ENCODE data around the gene UBE2V1. TPM values are rescaled to one million over a fixed set of nuclear protein-coding genes. Genes with fewer than 3 reads are reported as not detected.

UBE2V1 gene
- total RNA-seq, 1 donor from 2014 or later, result 79.8 TPM

- Mint-ChIP-seq H3K4me1 (ENCODE audit: low read depth) (peaks cover 86% of the 10 kb centered on the region), H3K4me3 (ENCODE audit: unreplicated experiment) (peak overlapping the region; percentile 93), H3K27me3 (ENCODE audit: low read depth) (no peaks in the 10 kb centered on the region), H3K9me3 (ENCODE audit: low read depth) (no peaks in the 10 kb centered on the region), H3K27ac (ENCODE audit: unreplicated experiment) (peak overlapping the region; percentile 98), H3K36me3 (ENCODE audit: low read depth) (no peaks in the 10 kb centered on the region)
- DNase-seq (ENCODE audit: low spot score), result no peak
- no peak for TF ChIP-seq CTCF (IDR thresholded peaks at IDR 0.05)
Observed at GRCh38 chr20:50111120-50111828, 1.7 kb downstream of the UBE2V1 start.

- DNase-seq (ENCODE audit: low spot score), result no peak
- H3K27me3 Mint-ChIP-seq (ENCODE audit: low read depth), result no peaks in the 10 kb centered on the region
- no peaks in the 10 kb centered on the region for H3K36me3 Mint-ChIP-seq (ENCODE audit: low read depth)
- TF ChIP-seq CTCF (IDR thresholded peaks at IDR 0.05), result no peak
- H3K27ac Mint-ChIP-seq (ENCODE audit: unreplicated experiment), result peak overlapping the region; percentile 98
- H3K4me3 Mint-ChIP-seq (ENCODE audit: unreplicated experiment), result no peak overlapping the region
- H3K9me3 Mint-ChIP-seq (ENCODE audit: low read depth), result no peaks in the 10 kb centered on the region
- H3K4me1 Mint-ChIP-seq (ENCODE audit: low read depth), result peaks cover 84% of the 10 kb centered on the region
Observed at GRCh38 chr20:50110141-50111047, 2.6 kb downstream of the UBE2V1 start.

GRCh38 chr20:50108556-50109235 is 4.3 kb downstream of the UBE2V1 start:
- no peaks in the 10 kb centered on the region for H3K36me3 Mint-ChIP-seq (ENCODE audit: low read depth)
- peak overlapping the region; percentile 42 for H3K27ac Mint-ChIP-seq (ENCODE audit: unreplicated experiment)
- H3K27me3 Mint-ChIP-seq (ENCODE audit: low read depth), result no peaks in the 10 kb centered on the region
- no peak overlapping the region for H3K4me3 Mint-ChIP-seq (ENCODE audit: unreplicated experiment)
- peaks cover 83% of the 10 kb centered on the region for H3K4me1 Mint-ChIP-seq (ENCODE audit: low read depth)
- no peaks in the 10 kb centered on the region for H3K9me3 Mint-ChIP-seq (ENCODE audit: low read depth)
- TF ChIP-seq CTCF (IDR thresholded peaks at IDR 0.05), result no peak
- DNase-seq (ENCODE audit: low spot score), result no peak

GRCh38 chr20:50107796-50108331 is 5.1 kb downstream of the UBE2V1 start:
- Mint-ChIP-seq H3K4me1 (ENCODE audit: low read depth) (peaks cover 85% of the 10 kb centered on the region), H3K36me3 (ENCODE audit: low read depth) (no peaks in the 10 kb centered on the region), H3K27me3 (ENCODE audit: low read depth) (no peaks in the 10 kb centered on the region), H3K27ac (ENCODE audit: unreplicated experiment) (peak overlapping the region; percentile 74), H3K9me3 (ENCODE audit: low read depth) (no peaks in the 10 kb centered on the region), H3K4me3 (ENCODE audit: unreplicated experiment) (no peak overlapping the region)
- DNase-seq (ENCODE audit: low spot score), result no peak
- no peak for TF ChIP-seq CTCF (IDR thresholded peaks at IDR 0.05)
